ENCODE results near the gene CCP110. TPM values are rescaled to one million over a fixed set of nuclear protein-coding genes. Genes with fewer than 3 reads are reported as not detected.
"Not testable (repeated sequence)": the region's sequence is repeated elsewhere in the genome, so short reads cannot be mapped to it uniquely, and the experiment has no call there.

The CCP110 gene
- total RNA-seq, 1 donor from 2014 or later = 7.0 TPM

DNA sequence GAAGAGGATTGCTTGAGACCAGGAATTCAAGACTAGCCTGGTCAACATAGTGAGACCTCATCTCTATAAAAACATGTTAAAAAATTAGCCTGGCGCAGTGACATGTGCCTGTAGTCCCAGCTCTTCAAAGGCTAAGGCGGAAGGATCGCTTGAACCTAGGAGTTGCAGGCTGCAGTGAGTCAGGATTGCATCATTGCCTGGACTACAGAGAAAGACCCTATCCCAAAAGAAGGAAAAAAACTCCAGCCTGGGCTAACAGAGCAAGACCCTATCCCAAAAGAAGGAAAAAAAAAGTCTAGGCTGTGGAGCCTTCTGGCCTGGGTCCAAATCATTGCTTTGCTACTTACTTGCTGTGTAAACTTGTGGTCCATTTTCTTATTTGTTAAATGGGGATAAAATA, 4.9 kb downstream of the CCP110 start:
- H3K9me3 Mint-ChIP-seq (ENCODE audit: low read depth) = no peaks in the 10 kb centered on the region
- H3K4me3 Mint-ChIP-seq (ENCODE audit: unreplicated experiment) = no peak overlapping the region
- no peaks in the 10 kb centered on the region for H3K27me3 Mint-ChIP-seq (ENCODE audit: low read depth)
- peaks cover 14% of the 10 kb centered on the region for H3K4me1 Mint-ChIP-seq (ENCODE audit: low read depth)
- H3K36me3 Mint-ChIP-seq (ENCODE audit: low read depth) = peaks cover 5% of the 10 kb centered on the region
- no peak overlapping the region for H3K27ac Mint-ChIP-seq (ENCODE audit: unreplicated experiment)
- no peak for DNase-seq (ENCODE audit: low spot score)
- TF ChIP-seq CTCF (IDR thresholded peaks at IDR 0.05) = no peak

DNA sequence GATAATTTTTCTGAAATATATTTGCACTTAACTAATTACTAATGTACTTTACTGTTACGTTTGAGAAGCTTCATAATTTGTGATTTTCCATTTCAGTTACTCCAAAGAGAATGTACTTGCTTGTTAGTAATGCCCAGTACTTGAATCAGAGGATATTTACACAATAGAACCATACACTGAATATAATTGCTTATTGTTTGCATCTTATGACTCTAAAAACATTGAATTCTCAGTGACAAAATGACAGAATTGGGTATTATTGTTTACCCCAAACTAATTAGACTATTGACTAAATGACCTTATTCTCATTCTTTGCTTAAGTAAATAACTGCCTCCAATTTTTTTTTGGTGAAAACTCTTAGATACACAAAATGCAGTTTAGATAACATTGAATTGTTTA, 8.9 kb downstream of the CCP110 start:
- H3K4me3 Mint-ChIP-seq (ENCODE audit: unreplicated experiment) = no peak overlapping the region
- H3K36me3 Mint-ChIP-seq (ENCODE audit: low read depth) = peaks cover 5% of the 10 kb centered on the region
- H3K27me3 Mint-ChIP-seq (ENCODE audit: low read depth) = no peaks in the 10 kb centered on the region
- no peak for TF ChIP-seq CTCF (IDR thresholded peaks at IDR 0.05)
- H3K27ac Mint-ChIP-seq (ENCODE audit: unreplicated experiment) = no peak overlapping the region
- H3K4me1 Mint-ChIP-seq (ENCODE audit: low read depth) = no peaks in the 10 kb centered on the region
- H3K9me3 Mint-ChIP-seq (ENCODE audit: low read depth) = no peaks in the 10 kb centered on the region
- no peak for DNase-seq (ENCODE audit: low spot score)

DNA sequence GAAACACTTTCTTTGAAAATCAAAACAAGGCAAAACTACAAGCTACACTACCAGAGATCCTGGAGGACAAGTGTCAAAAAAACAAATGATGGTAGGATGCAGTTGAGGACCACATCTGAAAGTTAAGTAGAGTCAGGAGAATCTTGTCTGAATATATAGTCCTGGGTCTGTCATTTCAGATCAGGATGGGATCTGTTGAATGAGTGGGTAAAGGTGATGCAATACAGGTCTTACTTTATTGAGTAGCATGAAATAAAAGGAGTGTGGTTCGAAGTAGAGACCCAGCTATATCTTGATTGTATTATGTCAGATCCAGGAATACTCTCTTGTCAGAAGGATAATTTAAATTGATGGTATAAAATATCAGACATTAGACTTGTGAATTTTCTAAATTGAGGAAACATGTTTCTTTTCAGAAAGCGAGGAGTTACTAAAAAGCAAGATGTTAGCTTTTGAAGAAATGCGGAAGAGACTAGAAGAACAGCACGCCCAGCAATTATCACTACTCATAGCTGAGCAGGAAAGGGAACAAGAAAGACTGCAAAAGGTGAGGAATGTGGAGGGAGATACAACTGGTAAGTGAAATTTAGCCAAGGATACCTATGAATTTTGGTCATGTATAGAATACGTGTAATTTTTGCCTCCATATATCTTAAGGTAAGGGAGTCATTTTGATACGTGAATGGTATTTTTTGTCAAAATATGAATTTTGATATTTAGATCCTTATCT, 16.7 kb downstream of the CCP110 start:
- Mint-ChIP-seq H3K4me3 (ENCODE audit: unreplicated experiment) (no peak overlapping the region), H3K27ac (ENCODE audit: unreplicated experiment) (no peak overlapping the region), H3K36me3 (ENCODE audit: low read depth) (peaks cover 22% of the 10 kb centered on the region), H3K27me3 (ENCODE audit: low read depth) (no peaks in the 10 kb centered on the region), H3K9me3 (ENCODE audit: low read depth) (no peaks in the 10 kb centered on the region), H3K4me1 (ENCODE audit: low read depth) (no peaks in the 10 kb centered on the region)
- no peak for TF ChIP-seq CTCF (IDR thresholded peaks at IDR 0.05)
- DNase-seq (ENCODE audit: low spot score) = no peak

- Mint-ChIP-seq H3K27ac (ENCODE audit: unreplicated experiment) (no peak overlapping the region), H3K4me1 (ENCODE audit: low read depth) (no peaks in the 10 kb centered on the region), H3K4me3 (ENCODE audit: unreplicated experiment) (no peak overlapping the region), H3K9me3 (ENCODE audit: low read depth) (no peaks in the 10 kb centered on the region), H3K27me3 (ENCODE audit: low read depth) (no peaks in the 10 kb centered on the region), H3K36me3 (ENCODE audit: low read depth) (peaks cover 23% of the 10 kb centered on the region)
- no peak for TF ChIP-seq CTCF (IDR thresholded peaks at IDR 0.05)
- DNase-seq (ENCODE audit: low spot score) = no peak
Observed at GRCh38 chr16:19542138-19542821, 18.5 kb downstream of the CCP110 start.

DNA sequence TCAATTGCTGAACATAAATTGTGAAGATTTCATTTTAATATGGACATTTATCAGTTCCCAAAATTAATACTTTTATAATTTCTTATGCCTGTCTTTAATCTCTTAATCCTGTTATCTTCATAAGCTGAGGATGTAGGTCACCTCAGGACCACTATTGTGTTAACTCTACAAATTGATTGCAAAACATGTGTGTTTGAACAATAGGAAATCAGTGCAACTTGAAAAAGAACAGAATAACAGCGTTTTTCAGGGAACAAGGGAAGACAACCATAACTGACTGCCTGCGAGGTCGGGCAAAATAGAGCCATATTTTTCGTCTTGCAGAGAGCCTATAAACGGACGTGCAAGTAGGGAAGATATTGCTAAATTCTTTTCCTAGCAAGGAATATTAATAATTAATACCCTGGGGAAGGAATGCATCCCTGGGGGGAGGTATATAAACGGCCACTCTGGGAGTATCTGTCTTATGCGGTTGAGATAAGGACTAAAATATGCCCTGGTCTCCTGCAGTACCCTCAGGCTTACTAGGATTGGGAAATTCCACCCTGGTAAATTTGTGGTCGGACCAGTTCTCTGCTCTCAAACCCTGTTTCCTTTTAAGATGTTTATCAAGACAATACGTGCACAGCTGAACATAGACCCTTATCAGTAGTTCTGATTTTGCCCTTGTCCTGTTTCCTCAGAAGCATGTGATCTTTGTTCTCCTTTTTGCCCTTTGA, 19.7 kb downstream of the CCP110 start:
- not testable (repeated sequence) for H3K4me3 Mint-ChIP-seq (ENCODE audit: unreplicated experiment); H3K27me3 Mint-ChIP-seq (ENCODE audit: low read depth); H3K4me1 Mint-ChIP-seq (ENCODE audit: low read depth); H3K9me3 Mint-ChIP-seq (ENCODE audit: low read depth); DNase-seq (ENCODE audit: low spot score); H3K27ac Mint-ChIP-seq (ENCODE audit: unreplicated experiment)
- peaks cover 23% of the 10 kb centered on the region for H3K36me3 Mint-ChIP-seq (ENCODE audit: low read depth)
